SU-DHL-6 (cell line): ENCODE data around the gene TSTD1.

Experiments used
- EZH2phosphoT487 ChIP-seq: fragments of 200-600 bp; sonication (generic), shearing (Covaris generic); conservative IDR thresholded peaks from 2 replicates; pipeline ENCODE4 v1.6.1; 2018; ENCODE audit warnings: mild to moderate bottlenecking, antibody characterized with exemption, low read length, moderate library complexity, mixed read lengths
- TF ChIP-seq, protein P1 (sequence below): fragments of 200-600 bp; sonication (generic); IDR thresholded peaks from one replicate; pipeline ENCODE4 v1.5.1; 2017; ENCODE audit warnings: antibody characterized with exemption, mild to moderate bottlenecking, low read length, moderate library complexity; ENCODE audit not compliant: insufficient read depth, poor library complexity, severe bottlenecking

- no peak for TF ChIP-seq EZH2phosphoT487
- TF ChIP-seq, protein P1, sequence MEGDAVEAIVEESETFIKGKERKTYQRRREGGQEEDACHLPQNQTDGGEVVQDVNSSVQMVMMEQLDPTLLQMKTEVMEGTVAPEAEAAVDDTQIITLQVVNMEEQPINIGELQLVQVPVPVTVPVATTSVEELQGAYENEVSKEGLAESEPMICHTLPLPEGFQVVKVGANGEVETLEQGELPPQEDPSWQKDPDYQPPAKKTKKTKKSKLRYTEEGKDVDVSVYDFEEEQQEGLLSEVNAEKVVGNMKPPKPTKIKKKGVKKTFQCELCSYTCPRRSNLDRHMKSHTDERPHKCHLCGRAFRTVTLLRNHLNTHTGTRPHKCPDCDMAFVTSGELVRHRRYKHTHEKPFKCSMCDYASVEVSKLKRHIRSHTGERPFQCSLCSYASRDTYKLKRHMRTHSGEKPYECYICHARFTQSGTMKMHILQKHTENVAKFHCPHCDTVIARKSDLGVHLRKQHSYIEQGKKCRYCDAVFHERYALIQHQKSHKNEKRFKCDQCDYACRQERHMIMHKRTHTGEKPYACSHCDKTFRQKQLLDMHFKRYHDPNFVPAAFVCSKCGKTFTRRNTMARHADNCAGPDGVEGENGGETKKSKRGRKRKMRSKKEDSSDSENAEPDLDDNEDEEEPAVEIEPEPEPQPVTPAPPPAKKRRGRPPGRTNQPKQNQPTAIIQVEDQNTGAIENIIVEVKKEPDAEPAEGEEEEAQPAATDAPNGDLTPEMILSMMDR, result no peak
These were observed 42.0 kb upstream of the TSTD1 start for GRCh38 chr1:161080441-161081405.
